Activated CD8-positive, alpha-beta T cell treated with anti-CD3 and anti-CD28 coated beads for 36 hours (primary cell): Measurements from ENCODE around the gene ADGRE2. TPM values are rescaled to one million over a fixed set of nuclear protein-coding genes. Genes with fewer than 3 reads are reported as not detected.
"Not testable (repeated sequence)": the region's sequence is repeated elsewhere in the genome, so short reads cannot be mapped to it uniquely, and the experiment has no call there.

Experiments
- ATAC-seq: fragments of 200-7000 bp; cut with Tn5 transposase; one replicate; pipeline ENCODE4 v1.10.0; 2021; ENCODE audit warnings: mild to moderate bottlenecking, moderate library complexity
- CTCF ChIA-PET: fragments of 350-600 bp; sonication (Branson Sonifier 250); formaldehyde crosslinking; loops from one replicate; lab custom pipeline; 2021; ENCODE audit warnings: antibody characterized with exemption; lab: Charles Lee
- POLR2A ChIA-PET: fragments of 350-600 bp; sonication (Branson Sonifier 250); formaldehyde crosslinking; loops from one replicate; lab custom pipeline; 2021; ENCODE audit warnings: antibody characterized with exemption; lab: Charles Lee
- DNase-seq: peaks from one replicate; pipeline ENCODE4 v3.0.0-alpha.2; 2020
- H3K27ac Mint-ChIP-seq: one replicate; pipeline ENCODE4 v1.8.0; 2021; ENCODE audit warnings: mild to moderate bottlenecking, mixed read lengths
- H3K27me3 Mint-ChIP-seq: one replicate; pipeline ENCODE4 v1.8.0; 2021; ENCODE audit warnings: mixed read lengths
- H3K36me3 Mint-ChIP-seq: one replicate; pipeline ENCODE4 v1.8.0; 2021; ENCODE audit warnings: low read depth, mixed read lengths
- H3K4me1 Mint-ChIP-seq: one replicate; pipeline ENCODE4 v1.8.0; 2021; ENCODE audit warnings: low read depth, mixed read lengths
- H3K4me3 Mint-ChIP-seq: one replicate; pipeline ENCODE4 v1.8.0; 2021; ENCODE audit warnings: mild to moderate bottlenecking, moderate library complexity, mixed read lengths
- H3K9me3 Mint-ChIP-seq: one replicate; pipeline ENCODE4 v1.8.0; 2021; ENCODE audit warnings: mixed read lengths
- CTCF ChIP-seq: fragments of 200-600 bp; IDR thresholded peaks from one replicate; pipeline ENCODE4 v1.8.0; 2022; ENCODE audit warnings: antibody characterized with exemption, mild to moderate bottlenecking
- intact Hi-C: fragments of 100-400 bp; cut with micrococcal nuclease; formaldehyde crosslinking; loops from one replicate; pipeline ENCODE4 v1.10.0; 2022
- total RNA-seq, 2 experiments: library from RNA; stranded (reverse); gene quantifications; one replicate each; pipeline ENCODE4 v1.2.3, GENCODE V29; 2021

ADGRE2 gene
- under 1 TPM; 0.43 to 0.83 TPM for total RNA-seq

DNA sequence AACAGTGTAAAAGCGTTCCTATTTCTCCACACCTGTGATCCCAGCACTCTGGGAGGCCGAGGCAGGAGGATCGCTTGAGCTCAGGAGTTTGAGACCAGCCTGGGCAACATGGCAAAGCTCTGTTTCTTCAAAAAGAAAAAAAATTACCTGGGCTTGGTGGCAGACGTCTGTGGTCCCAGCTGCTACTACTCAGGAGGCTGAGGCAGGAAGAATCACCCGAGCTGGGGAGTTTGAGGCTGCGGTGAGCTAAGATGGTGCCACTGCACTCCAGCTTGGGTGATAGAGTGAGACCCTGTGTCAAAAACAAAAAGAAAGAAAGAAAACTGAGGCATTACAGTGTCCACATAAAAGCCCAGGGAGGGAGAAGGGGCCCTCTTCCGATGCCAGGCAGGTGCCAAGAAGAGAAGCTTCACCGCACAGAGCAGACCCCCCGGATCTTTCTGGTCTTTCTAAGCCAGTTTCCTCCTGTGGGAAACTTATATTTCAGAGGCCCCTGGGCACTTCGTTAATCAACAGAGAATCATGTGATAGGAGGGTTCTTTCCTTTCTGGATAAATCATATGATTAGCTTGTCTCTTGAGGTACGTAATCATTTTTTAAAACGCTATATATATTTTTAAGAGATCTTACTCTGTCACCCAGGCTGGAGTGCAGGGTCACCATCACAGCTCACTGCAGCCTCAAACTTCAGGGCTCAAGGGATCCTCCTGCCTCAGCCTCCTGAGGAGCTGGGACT is at the start of gene ADGRE2:
TSS of gene ADGRE2 (minus strand) at position 451 of the 736 bp plus-strand sequence. CDS start 1,804 bp downstream, outside the sequence.
- H3K27ac Mint-ChIP-seq, H3K36me3 Mint-ChIP-seq, H3K9me3 Mint-ChIP-seq, H3K4me1 Mint-ChIP-seq, intact Hi-C loops, H3K4me3 Mint-ChIP-seq, ATAC-seq, DNase-seq, POLR2A ChIA-PET: not testable (repeated sequence)
- CTCF ChIA-PET: interaction anchor here (2.9 kb wide), 1 partner anchor 7 kb away, joined by 10 read pairs; no protein-coding TSS in a partner anchor
- peaks cover 33% of the 10 kb centered on the region for H3K27me3 Mint-ChIP-seq

DNA sequence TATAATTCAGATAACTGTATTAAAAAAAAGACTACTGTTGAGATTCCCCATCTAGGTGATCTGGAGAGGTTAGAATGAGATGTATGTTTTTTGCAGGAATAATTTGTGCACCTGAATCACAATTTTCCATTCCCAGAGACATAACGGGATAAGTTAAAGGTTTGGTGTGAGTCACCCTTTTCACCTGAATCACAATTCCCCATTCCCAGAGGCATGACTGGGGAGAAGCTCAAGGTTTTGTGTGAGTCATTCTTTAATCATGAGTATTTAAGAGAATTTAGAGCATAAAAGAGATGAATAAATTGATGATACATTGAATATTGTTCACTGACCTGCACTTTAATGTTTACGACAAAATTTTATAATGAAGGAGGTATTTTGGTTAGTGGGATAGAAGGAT is 47.6 kb upstream of the ADGRE2 start:
- Mint-ChIP-seq H3K27ac (no peak overlapping the region), H3K4me1 (no peaks in the 10 kb centered on the region), H3K36me3 (no peaks in the 10 kb centered on the region), H3K27me3 (peaks cover 28% of the 10 kb centered on the region), H3K4me3 (no peak overlapping the region), H3K9me3 (no peaks in the 10 kb centered on the region)
- no peak for DNase-seq
- intact Hi-C loops: no loop called here
- CTCF ChIA-PET: interaction anchor here (1.3 kb wide), 1 partner anchor 40 kb away, joined by 4 read pairs; no protein-coding TSS in a partner anchor
- POLR2A ChIA-PET: no interaction called here
- no peak for TF ChIP-seq CTCF
- no peak for ATAC-seq

- H3K27ac Mint-ChIP-seq: no peak overlapping the region
- intact Hi-C loops: no loop called here
- H3K36me3 Mint-ChIP-seq: no peaks in the 10 kb centered on the region
- no peak for ATAC-seq
- peaks cover 28% of the 10 kb centered on the region for H3K27me3 Mint-ChIP-seq
- ChIA-PET CTCF (no interaction called here), POLR2A (no interaction called here)
- no peak for DNase-seq
- H3K9me3 Mint-ChIP-seq: no peaks in the 10 kb centered on the region
- H3K4me3 Mint-ChIP-seq: no peak overlapping the region
- H3K4me1 Mint-ChIP-seq: no peaks in the 10 kb centered on the region
- no peak for TF ChIP-seq CTCF
Observed at GRCh38 chr19:14821937-14822336, 43.6 kb upstream of the ADGRE2 start.

- TF ChIP-seq CTCF: no peak
- no peaks in the 10 kb centered on the region for H3K9me3 Mint-ChIP-seq
Observed at GRCh38 chr19:14818588-14818987, 40.2 kb upstream of the ADGRE2 start.

DNA sequence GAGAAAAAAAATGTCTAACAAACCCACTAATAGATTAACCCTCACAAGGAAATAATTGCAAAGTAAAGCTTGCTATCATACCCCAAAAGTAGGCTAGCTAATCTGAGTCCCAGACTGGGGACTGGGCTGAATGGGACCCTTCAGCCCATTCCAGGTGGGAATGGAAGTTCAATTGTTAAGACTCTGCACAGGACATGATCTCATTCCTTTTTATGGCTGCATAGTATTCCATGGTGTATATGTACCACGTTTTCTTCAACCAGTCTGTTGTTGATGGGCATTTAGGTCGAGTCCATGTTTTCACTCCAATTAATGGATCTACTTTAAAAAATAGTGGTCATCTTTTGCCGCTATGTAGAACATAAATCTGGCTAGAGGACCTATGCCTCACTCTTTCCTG is 38.7 kb upstream of the ADGRE2 start:
- ChIA-PET POLR2A (no interaction called here), CTCF (no interaction called here)
- DNase-seq: no peak
- ATAC-seq: no peak
- no peaks in the 10 kb centered on the region for H3K9me3 Mint-ChIP-seq
- no peak overlapping the region for H3K27ac Mint-ChIP-seq
- H3K27me3 Mint-ChIP-seq: peaks cover 9% of the 10 kb centered on the region
- no peak overlapping the region for H3K4me3 Mint-ChIP-seq
- no peaks in the 10 kb centered on the region for H3K4me1 Mint-ChIP-seq
- TF ChIP-seq CTCF: no peak
- intact Hi-C loops: no loop called here
- no peaks in the 10 kb centered on the region for H3K36me3 Mint-ChIP-seq

More at GRCh38 chr19:14818588-14818987, 40.2 kb upstream of the ADGRE2 start:
- H3K4me1 Mint-ChIP-seq: no peaks in the 10 kb centered on the region
- CTCF ChIA-PET: no interaction called here
- no peak for ATAC-seq
- intact Hi-C loops: no loop called here
- no peaks in the 10 kb centered on the region for H3K36me3 Mint-ChIP-seq
- H3K27me3 Mint-ChIP-seq: peaks cover 9% of the 10 kb centered on the region
- H3K27ac Mint-ChIP-seq: no peak overlapping the region
- POLR2A ChIA-PET: no interaction called here
- H3K4me3 Mint-ChIP-seq: no peak overlapping the region
- DNase-seq: no peak
